ENCODE results near the gene WASF3.
"Not testable (repeated sequence)": the region's sequence is repeated elsewhere in the genome, so short reads cannot be mapped to it uniquely, and the experiment has no call there.

Gene WASF3

GRCh38 chr13:26616126-26616525, 58.6 kb downstream of the WASF3 start:
- H3K36me3 ChIP-seq (ENCODE audit: insufficient read depth, low read length) = no peaks in the 10 kb centered on the region
- no peaks in the 10 kb centered on the region for H3K4me1 ChIP-seq (ENCODE audit: insufficient read depth, low read length)
- H3K4me3 ChIP-seq (ENCODE audit: low read depth in 1 of 2, low read length in 2 of 2) = no peak overlapping the region
- no peaks in the 10 kb centered on the region for H3K27me3 ChIP-seq (ENCODE audit: control insufficient read depth in 1 of 2, insufficient read depth in 2 of 2, low read length in 2 of 2)
- H3K9me3 ChIP-seq (ENCODE audit: low read length) = no peaks in the 10 kb centered on the region
- no peak overlapping the region for H3K27ac ChIP-seq (ENCODE audit: low read depth, low read length)
- no peak overlapping the region for H3K9ac ChIP-seq (ENCODE audit: low read length)

- Histone ChIP-seq H3K27ac (ENCODE audit: low read depth, low read length) (no peak overlapping the region), H3K9me3 (ENCODE audit: low read length) (no peaks in the 10 kb centered on the region), H3K4me3 (ENCODE audit: low read depth in 1 of 2, low read length in 2 of 2) (no peak overlapping the region), H3K9ac (ENCODE audit: low read length) (no peak overlapping the region), H3K27me3 (ENCODE audit: control insufficient read depth in 1 of 2, insufficient read depth in 2 of 2, low read length in 2 of 2) (no peaks in the 10 kb centered on the region), H3K36me3 (ENCODE audit: insufficient read depth, low read length) (no peaks in the 10 kb centered on the region), H3K4me1 (ENCODE audit: insufficient read depth, low read length) (no peaks in the 10 kb centered on the region)
These were observed 61.2 kb downstream of the WASF3 start for GRCh38 chr13:26618726-26619125.

- no peaks in the 10 kb centered on the region for H3K36me3 ChIP-seq (ENCODE audit: insufficient read depth, low read length)
- no peak overlapping the region for H3K27ac ChIP-seq (ENCODE audit: low read depth, low read length)
- H3K9me3 ChIP-seq (ENCODE audit: low read length) = no peaks in the 10 kb centered on the region
- no peak overlapping the region for H3K4me3 ChIP-seq (ENCODE audit: low read depth in 1 of 2, low read length in 2 of 2)
- H3K27me3 ChIP-seq (ENCODE audit: control insufficient read depth in 1 of 2, insufficient read depth in 2 of 2, low read length in 2 of 2) = no peaks in the 10 kb centered on the region
- no peak overlapping the region for H3K9ac ChIP-seq (ENCODE audit: low read length)
- no peaks in the 10 kb centered on the region for H3K4me1 ChIP-seq (ENCODE audit: insufficient read depth, low read length)
These were observed 61.9 kb downstream of the WASF3 start for GRCh38 chr13:26619358-26619757.

- no peak overlapping the region for H3K4me3 ChIP-seq (ENCODE audit: low read depth in 1 of 2, low read length in 2 of 2)
- H3K27me3 ChIP-seq (ENCODE audit: control insufficient read depth in 1 of 2, insufficient read depth in 2 of 2, low read length in 2 of 2) = no peaks in the 10 kb centered on the region
- H3K9ac ChIP-seq (ENCODE audit: low read length) = no peak overlapping the region
- H3K27ac ChIP-seq (ENCODE audit: low read depth, low read length) = no peak overlapping the region
- no peaks in the 10 kb centered on the region for H3K36me3 ChIP-seq (ENCODE audit: insufficient read depth, low read length)
- no peaks in the 10 kb centered on the region for H3K4me1 ChIP-seq (ENCODE audit: insufficient read depth, low read length)
- H3K9me3 ChIP-seq (ENCODE audit: low read length) = no peaks in the 10 kb centered on the region
These were observed 64.4 kb downstream of the WASF3 start for GRCh38 chr13:26621731-26622401.

- Histone ChIP-seq H3K36me3 (ENCODE audit: insufficient read depth, low read length) (no peaks in the 10 kb centered on the region), H3K9me3 (ENCODE audit: low read length) (no peaks in the 10 kb centered on the region), H3K4me3 (ENCODE audit: low read depth in 1 of 2, low read length in 2 of 2) (no peak overlapping the region), H3K27me3 (ENCODE audit: control insufficient read depth in 1 of 2, insufficient read depth in 2 of 2, low read length in 2 of 2) (no peaks in the 10 kb centered on the region), H3K27ac (ENCODE audit: low read depth, low read length) (no peak overlapping the region), H3K9ac (ENCODE audit: low read length) (no peak overlapping the region), H3K4me1 (ENCODE audit: insufficient read depth, low read length) (no peaks in the 10 kb centered on the region)
These were observed 65.6 kb downstream of the WASF3 start for GRCh38 chr13:26623125-26623524.

GRCh38 chr13:26624572-26624971, 67.1 kb downstream of the WASF3 start:
- Histone ChIP-seq H3K4me1 (ENCODE audit: insufficient read depth, low read length) (no peaks in the 10 kb centered on the region), H3K9me3 (ENCODE audit: low read length) (no peaks in the 10 kb centered on the region), H3K9ac (ENCODE audit: low read length) (no peak overlapping the region), H3K4me3 (ENCODE audit: low read depth in 1 of 2, low read length in 2 of 2) (no peak overlapping the region), H3K36me3 (ENCODE audit: insufficient read depth, low read length) (no peaks in the 10 kb centered on the region), H3K27me3 (ENCODE audit: control insufficient read depth in 1 of 2, insufficient read depth in 2 of 2, low read length in 2 of 2) (no peaks in the 10 kb centered on the region), H3K27ac (ENCODE audit: low read depth, low read length) (no peak overlapping the region)

GRCh38 chr13:26626271-26626670, 68.8 kb downstream of the WASF3 start:
- Histone ChIP-seq H3K4me3 (ENCODE audit: low read depth in 1 of 2, low read length in 2 of 2) (no peak overlapping the region), H3K36me3 (ENCODE audit: insufficient read depth, low read length) (no peaks in the 10 kb centered on the region), H3K27me3 (ENCODE audit: control insufficient read depth in 1 of 2, insufficient read depth in 2 of 2, low read length in 2 of 2) (no peaks in the 10 kb centered on the region), H3K27ac (ENCODE audit: low read depth, low read length) (no peak overlapping the region), H3K4me1 (ENCODE audit: insufficient read depth, low read length) (no peaks in the 10 kb centered on the region), H3K9ac (ENCODE audit: low read length) (no peak overlapping the region), H3K9me3 (ENCODE audit: low read length) (no peaks in the 10 kb centered on the region)

GRCh38 chr13:26628706-26629105, 71.2 kb downstream of the WASF3 start:
- no peak overlapping the region for H3K9ac ChIP-seq (ENCODE audit: low read length)
- no peak overlapping the region for H3K27ac ChIP-seq (ENCODE audit: low read depth, low read length)
- no peaks in the 10 kb centered on the region for H3K27me3 ChIP-seq (ENCODE audit: control insufficient read depth in 1 of 2, insufficient read depth in 2 of 2, low read length in 2 of 2)
- H3K36me3 ChIP-seq (ENCODE audit: insufficient read depth, low read length) = no peaks in the 10 kb centered on the region
- no peaks in the 10 kb centered on the region for H3K9me3 ChIP-seq (ENCODE audit: low read length)
- no peak overlapping the region for H3K4me3 ChIP-seq (ENCODE audit: low read depth in 1 of 2, low read length in 2 of 2)
- no peaks in the 10 kb centered on the region for H3K4me1 ChIP-seq (ENCODE audit: insufficient read depth, low read length)

- Histone ChIP-seq H3K4me1 (ENCODE audit: insufficient read depth, low read length) (no peaks in the 10 kb centered on the region), H3K27ac (ENCODE audit: low read depth, low read length) (no peak overlapping the region), H3K9me3 (ENCODE audit: low read length) (no peaks in the 10 kb centered on the region), H3K4me3 (ENCODE audit: low read depth in 1 of 2, low read length in 2 of 2) (no peak overlapping the region), H3K27me3 (ENCODE audit: control insufficient read depth in 1 of 2, insufficient read depth in 2 of 2, low read length in 2 of 2) (no peaks in the 10 kb centered on the region), H3K36me3 (ENCODE audit: insufficient read depth, low read length) (no peaks in the 10 kb centered on the region), H3K9ac (ENCODE audit: low read length) (no peak overlapping the region)
These were observed 71.9 kb downstream of the WASF3 start for GRCh38 chr13:26629260-26629825.

GRCh38 chr13:26635634-26636033, 78.2 kb downstream of the WASF3 start:
- H3K4me3 ChIP-seq (ENCODE audit: low read depth in 1 of 2, low read length in 2 of 2); H3K4me1 ChIP-seq (ENCODE audit: insufficient read depth, low read length); H3K9ac ChIP-seq (ENCODE audit: low read length); H3K27ac ChIP-seq (ENCODE audit: low read depth, low read length); H3K27me3 ChIP-seq (ENCODE audit: control insufficient read depth in 1 of 2, insufficient read depth in 2 of 2, low read length in 2 of 2); H3K36me3 ChIP-seq (ENCODE audit: insufficient read depth, low read length); H3K9me3 ChIP-seq (ENCODE audit: low read length): not testable (repeated sequence)

- not testable (repeated sequence) for H3K27me3 ChIP-seq (ENCODE audit: control insufficient read depth in 1 of 2, insufficient read depth in 2 of 2, low read length in 2 of 2); H3K4me1 ChIP-seq (ENCODE audit: insufficient read depth, low read length); H3K27ac ChIP-seq (ENCODE audit: low read depth, low read length); H3K4me3 ChIP-seq (ENCODE audit: low read depth in 1 of 2, low read length in 2 of 2); H3K9me3 ChIP-seq (ENCODE audit: low read length); H3K36me3 ChIP-seq (ENCODE audit: insufficient read depth, low read length); H3K9ac ChIP-seq (ENCODE audit: low read length)
These were observed 78.6 kb downstream of the WASF3 start for GRCh38 chr13:26636073-26636472.

GRCh38 chr13:26646603-26647002, 89.1 kb downstream of the WASF3 start:
- Histone ChIP-seq H3K9ac (ENCODE audit: low read length) (no peak overlapping the region), H3K4me3 (ENCODE audit: low read depth in 1 of 2, low read length in 2 of 2) (no peak overlapping the region), H3K9me3 (ENCODE audit: low read length) (no peaks in the 10 kb centered on the region), H3K4me1 (ENCODE audit: insufficient read depth, low read length) (no peaks in the 10 kb centered on the region), H3K36me3 (ENCODE audit: insufficient read depth, low read length) (no peaks in the 10 kb centered on the region), H3K27me3 (ENCODE audit: control insufficient read depth in 1 of 2, insufficient read depth in 2 of 2, low read length in 2 of 2) (no peaks in the 10 kb centered on the region), H3K27ac (ENCODE audit: low read depth, low read length) (no peak overlapping the region)

Data from muscle layer of colon (tissue), 2 donors.